SK-N-DZ (cell line): ENCODE results near the gene PCDHB9. TPM values are rescaled to one million over a fixed set of nuclear protein-coding genes. Genes with fewer than 3 reads are reported as not detected.
A peak's percentile ranks its signal among the peaks of the same experiment; 100 is the strongest.
"Not testable (repeated sequence)": the region's sequence is repeated elsewhere in the genome, so short reads cannot be mapped to it uniquely, and the experiment has no call there.

Experiments
- DNase-seq: peaks from one replicate; pipeline ENCODE4 v3.0.0-alpha.2; 2015; ENCODE audit warnings: low spot score
- polyA plus RNA-seq, 2 experiments: library from polyadenylated mRNA; depleted of rRNA; stranded (reverse); fragments of >200 nt; gene quantifications; 2 replicates each; pipeline ENCODE4 v1.2.3, GENCODE V29; 2014

The PCDHB9 gene
- 2.1 and 2.3 TPM in 2 replicates for polyA plus RNA-seq (2014; cell fraction: cytosol; rRNA removed)
- polyA plus RNA-seq (2014; cell fraction: nucleus; rRNA removed), result 0.83 and 1.9 TPM in 2 replicates

DNA sequence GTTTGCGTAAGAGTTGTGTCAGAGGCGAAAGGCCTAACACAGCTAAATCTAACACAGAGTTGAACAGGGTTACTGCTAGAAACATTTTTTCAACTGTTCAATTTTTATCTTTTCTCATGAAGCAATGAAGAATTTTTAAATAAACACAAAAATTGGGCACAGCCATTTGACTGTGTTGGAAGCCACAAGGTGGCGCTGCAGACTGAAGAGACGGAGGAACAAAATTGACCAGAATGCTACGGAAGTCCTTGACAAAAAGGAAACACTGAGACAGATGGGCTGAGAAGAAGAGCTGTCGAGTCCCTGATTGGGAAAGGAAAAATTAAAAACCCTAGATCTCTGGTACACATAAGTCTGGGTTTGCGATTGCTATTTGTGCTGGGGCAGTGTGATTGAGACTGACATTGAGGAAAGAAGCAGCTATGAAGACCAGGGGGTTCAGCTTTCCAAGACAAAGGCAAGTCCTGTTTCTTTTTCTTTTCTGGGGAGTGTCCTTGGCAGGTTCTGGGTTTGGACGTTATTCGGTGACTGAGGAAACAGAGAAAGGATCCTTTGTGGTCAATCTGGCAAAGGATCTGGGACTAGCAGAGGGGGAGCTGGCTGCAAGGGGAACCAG, at the start of gene PCDHB9:
PCDHB9 (plus strand) TSS at position 265 of the 616 bp plus-strand sequence; CDS start at position 423, 158 bp downstream.
- DNase-seq, result peak; percentile 24

DNA sequence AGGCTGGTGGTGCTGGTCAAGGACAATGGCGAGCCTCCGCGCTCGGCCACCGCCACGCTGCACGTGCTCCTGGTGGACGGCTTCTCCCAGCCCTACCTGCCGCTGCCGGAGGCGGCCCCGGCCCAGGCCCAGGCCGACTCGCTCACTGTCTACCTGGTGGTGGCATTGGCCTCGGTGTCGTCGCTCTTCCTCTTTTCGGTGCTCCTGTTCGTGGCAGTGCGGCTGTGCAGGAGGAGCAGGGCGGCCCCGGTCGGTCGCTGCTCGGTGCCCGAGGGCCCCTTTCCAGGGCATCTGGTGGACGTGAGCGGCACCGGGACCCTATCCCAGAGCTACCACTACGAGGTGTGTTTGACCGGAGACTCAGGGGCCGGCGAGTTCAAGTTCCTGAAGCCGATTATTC, 49.6 kb upstream of the PCDHB9 start:
- DNase-seq, result not testable (repeated sequence)

DNA sequence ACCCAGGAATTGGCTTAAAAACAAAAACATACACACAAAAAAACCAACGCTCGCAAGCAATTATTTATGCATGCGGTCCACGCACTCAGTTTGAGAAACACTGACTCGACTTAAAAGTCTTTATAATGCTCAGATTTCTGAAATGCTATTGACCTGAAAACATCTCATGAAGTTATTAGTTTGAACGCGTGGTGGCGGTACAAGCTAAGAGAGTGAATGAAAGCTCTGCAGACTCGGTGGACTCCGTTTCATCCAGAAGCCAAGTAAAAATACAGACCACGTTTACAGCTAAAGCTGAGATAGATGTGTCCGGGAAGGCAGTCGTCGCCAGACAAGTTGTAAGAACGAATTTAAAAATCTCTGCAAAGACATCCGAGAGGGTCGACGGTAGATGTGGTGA, 37.1 kb upstream of the PCDHB9 start, which contains the start of gene PCDHB6:
PCDHB6 (plus strand) TSS at position 246 of the 400 bp plus-strand sequence. CDS start 201 bp downstream, outside the sequence.
- DNase-seq, result peak; percentile 53

DNA sequence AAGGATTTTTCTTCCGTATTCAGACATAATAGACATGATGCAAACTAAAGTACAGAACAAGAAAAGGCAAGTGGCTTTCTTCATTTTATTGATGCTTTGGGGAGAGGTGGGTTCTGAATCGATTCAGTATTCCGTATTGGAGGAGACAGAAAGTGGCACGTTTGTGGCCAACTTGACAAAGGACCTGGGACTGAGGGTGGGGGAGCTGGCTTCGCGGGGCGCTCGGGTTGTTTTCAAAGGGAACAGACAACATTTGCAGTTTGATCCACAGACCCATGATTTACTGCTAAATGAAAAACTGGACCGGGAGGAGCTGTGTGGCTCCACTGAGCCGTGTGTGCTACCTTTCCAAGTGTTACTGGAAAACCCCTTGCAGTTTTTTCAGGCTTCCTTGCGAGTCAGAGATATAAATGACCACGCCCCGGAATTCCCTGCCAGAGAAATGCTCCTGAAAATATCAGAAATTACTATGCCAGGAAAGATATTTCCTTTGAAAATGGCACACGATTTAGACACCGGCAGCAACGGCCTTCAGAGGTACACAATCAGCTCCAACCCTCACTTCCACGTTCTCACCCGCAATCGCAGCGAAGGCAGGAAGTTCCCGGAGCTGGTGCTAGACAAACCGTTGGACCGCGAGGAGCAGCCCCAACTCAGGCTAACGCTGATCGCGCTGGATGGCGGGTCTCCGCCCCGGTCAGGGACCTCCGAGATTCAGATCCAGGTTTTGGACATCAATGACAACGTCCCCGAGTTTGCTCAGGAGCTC, 36.6 kb upstream of the PCDHB9 start:
- no peak for DNase-seq

DNA sequence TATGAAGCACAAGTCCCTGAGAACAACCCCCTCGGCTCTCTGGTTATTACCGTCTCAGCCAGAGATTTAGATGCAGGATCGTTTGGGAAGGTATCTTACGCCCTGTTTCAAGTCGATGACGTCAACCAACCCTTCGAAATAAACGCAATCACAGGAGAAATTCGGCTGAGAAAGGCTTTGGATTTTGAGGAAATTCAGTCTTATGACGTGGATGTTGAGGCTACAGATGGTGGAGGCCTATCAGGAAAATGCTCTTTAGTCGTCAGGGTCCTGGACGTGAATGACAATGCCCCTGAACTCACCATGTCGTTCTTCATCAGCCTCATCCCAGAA, 36.0 kb upstream of the PCDHB9 start:
- no peak for DNase-seq

DNA sequence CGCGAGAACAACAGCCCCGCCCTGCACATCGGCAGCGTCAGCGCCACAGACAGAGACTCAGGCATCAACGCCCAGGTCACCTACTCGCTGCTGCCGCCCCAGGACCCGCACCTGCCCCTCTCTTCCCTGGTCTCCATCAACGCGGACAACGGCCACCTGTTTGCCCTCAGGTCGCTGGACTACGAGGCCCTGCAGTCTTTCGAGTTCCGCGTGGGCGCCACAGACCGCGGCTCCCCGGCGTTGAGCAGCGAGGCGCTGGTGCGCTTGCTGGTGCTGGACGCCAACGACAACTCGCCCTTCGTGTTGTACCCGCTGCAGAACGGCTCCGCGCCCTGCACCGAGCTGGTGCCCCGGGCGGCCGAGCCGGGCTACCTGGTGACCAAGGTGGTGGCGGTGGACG, 35.3 kb upstream of the PCDHB9 start:
- DNase-seq, result not testable (repeated sequence)

DNA sequence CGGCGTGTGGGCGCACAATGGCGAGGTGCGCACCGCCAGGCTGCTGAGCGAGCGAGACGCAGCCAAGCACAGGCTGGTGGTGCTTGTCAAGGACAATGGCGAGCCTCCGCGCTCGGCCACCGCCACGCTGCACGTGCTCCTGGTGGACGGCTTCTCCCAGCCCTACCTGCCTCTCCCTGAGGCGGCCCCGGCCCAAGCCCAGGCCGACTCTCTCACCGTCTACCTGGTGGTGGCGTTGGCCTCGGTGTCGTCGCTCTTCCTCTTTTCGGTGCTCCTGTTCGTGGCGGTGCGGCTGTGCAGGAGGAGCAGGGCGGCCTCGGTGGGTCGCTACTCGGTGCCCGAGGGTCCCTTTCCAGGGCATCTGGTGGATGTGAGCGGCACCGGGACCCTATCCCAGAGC, 34.9 kb upstream of the PCDHB9 start:
- not testable (repeated sequence) for DNase-seq

DNA sequence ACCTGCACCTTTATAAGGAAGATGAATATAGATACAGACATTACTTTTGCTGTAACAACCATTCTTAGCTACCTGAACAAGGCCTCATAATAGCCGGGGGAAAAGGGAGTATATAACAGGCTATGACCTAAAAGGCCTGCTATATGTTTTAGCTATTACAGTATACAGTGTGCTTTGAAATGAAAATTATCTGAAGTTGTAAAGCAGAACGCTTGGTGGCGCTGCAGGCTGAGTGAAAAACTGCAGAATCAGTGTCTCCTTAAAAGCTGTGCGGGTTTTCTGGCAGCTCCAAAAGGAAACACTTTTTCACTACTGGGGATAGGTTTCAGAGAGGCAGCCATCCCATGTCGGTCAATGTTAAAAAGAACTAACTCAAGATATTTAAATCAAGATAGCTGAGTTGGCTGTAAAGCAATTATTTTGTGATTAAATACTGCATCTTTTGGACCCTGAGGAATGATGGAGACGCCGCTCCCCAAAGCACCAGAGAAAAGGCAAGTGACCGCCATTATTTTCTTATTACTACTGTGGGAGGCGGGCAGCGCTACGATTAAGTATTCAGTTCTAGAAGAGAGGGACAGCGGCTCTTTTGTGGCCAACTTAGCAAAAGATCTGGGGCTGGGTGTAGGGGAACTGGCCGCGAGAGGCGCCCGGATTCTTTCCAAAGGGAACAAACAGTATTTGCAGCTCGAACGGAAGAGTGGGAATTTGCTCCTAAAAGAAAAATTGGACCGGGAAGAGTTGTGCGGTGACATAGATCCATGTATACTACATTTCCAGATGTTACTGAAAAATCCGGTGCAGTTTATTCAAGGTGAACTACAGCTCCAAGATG, 31.2 kb upstream of the PCDHB9 start:
- no peak for DNase-seq

DNA sequence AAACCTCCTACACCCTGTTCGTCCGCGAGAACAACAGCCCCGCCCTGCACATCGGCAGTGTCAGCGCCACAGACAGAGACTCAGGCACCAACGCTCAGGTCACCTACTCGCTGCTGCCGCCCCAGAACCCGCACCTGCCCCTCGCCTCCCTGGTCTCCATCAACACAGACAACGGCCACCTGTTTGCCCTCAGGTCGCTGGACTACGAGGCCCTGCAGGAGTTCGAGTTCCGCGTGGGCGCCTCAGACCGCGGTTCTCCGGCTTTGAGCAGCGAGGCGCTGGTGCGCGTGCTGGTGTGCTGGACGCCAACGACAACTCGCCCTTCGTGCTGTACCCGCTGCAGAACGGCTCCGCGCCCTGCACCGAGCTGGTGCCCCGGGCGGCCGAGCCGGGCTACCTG, 29.6 kb upstream of the PCDHB9 start:
- DNase-seq, result not testable (repeated sequence)

DNA sequence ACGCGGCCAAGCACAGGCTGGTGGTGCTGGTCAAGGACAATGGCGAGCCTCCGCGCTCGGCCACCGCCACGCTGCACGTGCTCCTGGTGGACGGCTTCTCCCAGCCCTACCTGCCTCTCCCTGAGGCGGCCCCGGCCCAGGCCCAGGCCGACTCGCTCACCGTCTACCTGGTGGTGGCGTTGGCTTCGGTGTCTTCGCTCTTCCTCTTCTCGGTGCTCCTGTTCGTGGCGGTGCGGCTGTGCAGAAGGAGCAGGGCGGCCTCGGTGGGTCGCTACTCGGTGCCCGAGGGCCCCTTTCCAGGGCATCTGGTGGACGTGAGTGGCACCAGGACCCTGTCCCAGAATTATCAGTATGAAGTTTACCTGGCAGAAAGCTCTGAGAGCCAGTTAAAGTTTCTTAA, 29.1 kb upstream of the PCDHB9 start:
- DNase-seq, result not testable (repeated sequence)

DNA sequence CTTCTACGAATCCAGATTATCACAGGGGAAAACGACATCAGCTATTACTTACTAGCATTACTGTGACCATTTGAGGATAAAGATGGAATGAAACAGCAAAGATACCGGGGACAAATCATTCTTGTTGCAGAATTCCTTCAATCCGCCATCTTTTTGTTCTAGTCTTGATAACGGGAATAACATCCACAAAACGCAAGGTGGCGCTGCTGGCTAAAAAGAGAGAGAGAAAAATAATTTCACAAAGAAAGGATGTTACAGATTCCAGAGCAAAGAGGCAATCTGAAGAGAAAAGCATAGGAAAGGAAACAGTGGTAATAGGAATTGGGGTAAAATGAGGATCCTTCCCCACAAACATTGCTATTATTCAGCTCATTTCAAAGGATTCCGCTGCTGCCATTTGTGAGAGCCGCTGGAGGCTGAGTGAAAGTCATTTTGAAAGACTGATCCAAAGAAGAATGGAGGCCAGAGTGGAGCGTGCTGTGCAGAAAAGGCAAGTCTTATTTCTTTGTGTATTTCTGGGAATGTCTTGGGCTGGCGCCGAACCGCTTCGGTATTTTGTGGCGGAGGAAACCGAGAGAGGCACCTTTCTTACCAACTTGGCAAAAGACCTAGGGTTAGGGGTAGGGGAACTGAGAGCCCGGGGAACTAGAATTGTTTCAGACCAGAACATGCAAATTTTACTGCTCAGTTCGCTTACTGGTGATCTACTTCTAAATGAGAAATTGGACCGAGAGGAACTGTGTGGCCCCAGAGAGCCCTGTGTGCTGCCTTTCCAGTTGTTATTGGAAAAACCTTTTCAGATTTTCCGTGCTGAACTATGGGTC, 14.4 kb upstream of the PCDHB9 start, which contains the start of gene PCDHB7:
PCDHB7 (plus strand) TSS at position 264 of the 824 bp plus-strand sequence; CDS start at position 456, 192 bp downstream.
- DNase-seq, result peak; percentile 45

DNA sequence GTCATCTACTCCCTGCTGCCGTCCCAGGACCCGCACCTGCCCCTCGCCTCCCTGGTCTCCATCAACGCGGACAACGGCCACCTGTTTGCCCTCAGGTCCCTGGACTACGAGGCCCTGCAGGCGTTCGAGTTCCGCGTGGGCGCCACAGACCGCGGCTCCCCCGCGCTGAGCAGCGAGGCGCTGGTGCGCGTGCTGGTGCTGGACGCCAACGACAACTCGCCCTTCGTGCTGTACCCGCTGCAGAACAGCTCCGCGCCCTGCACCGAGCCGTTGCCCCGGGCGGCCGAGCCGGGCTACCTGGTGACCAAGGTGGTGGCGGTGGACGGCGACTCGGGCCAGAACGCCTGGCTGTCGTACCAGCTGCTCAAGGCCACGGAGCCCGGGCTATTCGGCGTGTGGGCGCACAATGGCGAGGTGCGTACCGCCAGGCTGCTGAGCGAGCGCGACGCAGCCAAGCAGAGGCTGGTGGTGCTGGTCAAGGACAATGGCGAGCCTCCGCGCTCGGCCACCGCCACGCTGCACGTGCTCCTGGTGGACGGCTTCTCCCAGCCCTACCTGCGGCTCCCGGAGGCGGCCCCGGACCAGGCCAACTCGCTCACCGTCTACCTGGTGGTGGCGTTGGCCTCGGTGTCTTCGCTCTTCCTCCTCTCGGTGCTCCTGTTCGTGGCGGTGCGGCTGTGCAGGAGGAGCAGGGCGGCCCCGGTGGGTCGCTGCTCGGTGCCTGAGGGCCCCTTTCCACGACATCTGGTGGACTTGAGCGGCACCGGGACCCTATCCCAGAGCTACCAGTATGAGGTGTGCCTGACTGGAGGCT, 12.5 kb upstream of the PCDHB9 start:
- not testable (repeated sequence) for DNase-seq

DNA sequence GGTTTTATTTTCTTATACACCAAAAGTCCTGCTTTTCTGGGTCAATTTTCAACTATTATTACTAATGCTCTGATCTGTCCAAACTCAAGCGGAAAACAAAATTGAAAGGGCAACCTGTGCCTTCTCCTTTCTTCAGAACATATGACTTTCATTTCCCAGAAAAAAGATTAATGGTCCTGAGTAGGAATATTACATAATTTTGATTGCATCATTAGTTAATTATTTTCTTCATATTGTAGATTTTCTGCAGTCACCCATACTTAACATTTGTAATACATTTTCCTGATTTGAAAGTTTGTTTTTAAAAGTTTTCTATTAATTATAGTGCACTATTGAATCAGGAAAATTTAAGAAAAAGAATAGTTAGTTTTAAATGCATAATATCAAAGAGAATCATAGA, 11.0 kb upstream of the PCDHB9 start:
- DNase-seq, result no peak

DNA sequence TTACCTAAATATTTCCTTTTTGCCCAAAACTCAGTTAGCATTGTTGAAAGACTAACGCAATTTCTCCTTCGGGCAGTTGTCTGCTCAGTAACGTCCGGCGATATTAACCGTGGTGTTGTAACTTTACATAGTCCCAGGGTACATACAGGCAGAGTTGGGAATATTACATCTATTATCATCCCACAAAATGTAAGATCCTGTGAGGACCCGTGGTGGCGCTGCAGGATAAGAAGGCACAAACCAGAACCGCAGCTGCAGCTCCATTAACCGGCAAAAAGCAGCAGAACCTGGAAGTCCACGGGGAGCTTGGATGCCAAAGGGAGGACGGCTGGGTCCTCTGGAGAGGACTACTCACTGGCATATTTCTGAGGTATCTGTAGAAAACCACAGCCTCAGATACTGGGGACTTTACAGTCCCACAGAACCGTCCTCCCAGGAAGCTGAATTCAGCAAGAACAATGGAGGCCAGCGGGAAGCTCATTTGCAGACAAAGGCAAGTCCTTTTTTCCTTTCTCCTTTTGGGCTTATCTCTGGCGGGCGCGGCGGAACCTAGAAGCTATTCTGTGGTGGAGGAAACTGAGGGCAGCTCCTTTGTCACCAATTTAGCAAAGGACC, 9.3 kb upstream of the PCDHB9 start, which contains the start of gene PCDHB8:
PCDHB8 (plus strand) TSS at position 214 of the 615 bp plus-strand sequence; CDS start at position 459, 245 bp downstream.
- peak; percentile 26 for DNase-seq

DNA sequence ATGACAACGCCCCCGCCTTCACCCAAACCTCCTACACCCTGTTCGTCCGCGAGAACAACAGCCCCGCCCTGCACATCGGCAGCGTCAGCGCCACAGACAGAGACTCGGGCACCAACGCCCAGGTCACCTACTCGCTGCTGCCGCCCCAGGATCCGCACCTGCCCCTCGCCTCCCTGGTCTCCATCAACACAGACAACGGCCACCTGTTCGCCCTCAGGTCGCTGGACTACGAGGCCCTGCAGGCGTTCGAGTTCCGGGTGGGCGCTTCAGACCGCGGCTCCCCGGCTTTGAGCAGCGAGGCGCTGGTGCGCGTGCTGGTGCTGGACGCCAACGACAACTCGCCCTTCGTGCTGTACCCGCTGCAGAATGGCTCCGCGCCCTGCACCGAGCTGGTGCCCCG, 7.6 kb upstream of the PCDHB9 start:
- not testable (repeated sequence) for DNase-seq

DNA sequence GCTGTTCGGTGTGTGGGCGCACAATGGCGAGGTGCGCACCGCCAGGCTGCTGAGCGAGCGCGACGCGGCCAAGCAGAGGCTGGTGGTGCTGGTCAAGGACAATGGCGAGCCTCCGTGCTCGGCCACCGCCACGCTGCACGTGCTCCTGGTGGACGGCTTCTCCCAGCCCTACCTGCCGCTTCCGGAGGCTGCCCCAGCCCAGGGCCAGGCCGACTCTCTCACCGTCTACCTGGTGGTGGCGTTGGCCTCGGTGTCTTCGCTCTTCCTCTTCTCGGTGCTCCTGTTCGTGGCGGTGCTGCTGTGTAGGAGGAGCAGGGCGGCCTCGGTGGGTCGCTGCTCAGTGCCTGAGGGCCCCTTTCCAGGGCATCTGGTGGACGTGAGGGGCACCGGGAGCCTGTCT, 7.1 kb upstream of the PCDHB9 start:
- not testable (repeated sequence) for DNase-seq

DNA sequence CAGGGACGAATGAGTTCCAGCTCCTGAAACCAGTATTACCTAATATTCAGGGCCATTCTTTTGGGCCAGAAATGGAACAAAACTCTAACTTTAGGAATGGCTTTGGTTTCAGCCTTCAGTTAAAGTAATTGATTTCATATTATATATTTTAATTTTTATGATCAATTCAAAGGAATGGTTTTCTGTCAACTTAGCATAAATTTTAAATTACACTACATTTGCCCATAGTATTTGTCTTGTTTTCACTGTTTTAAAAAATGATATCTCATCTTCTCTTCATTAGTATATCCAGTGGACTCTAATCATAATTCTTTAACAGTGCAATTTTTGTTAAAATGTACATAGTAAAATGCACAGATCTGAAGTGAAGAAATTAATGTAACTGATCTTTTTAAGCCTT, 6.6 kb upstream of the PCDHB9 start:
- no peak for DNase-seq

DNA sequence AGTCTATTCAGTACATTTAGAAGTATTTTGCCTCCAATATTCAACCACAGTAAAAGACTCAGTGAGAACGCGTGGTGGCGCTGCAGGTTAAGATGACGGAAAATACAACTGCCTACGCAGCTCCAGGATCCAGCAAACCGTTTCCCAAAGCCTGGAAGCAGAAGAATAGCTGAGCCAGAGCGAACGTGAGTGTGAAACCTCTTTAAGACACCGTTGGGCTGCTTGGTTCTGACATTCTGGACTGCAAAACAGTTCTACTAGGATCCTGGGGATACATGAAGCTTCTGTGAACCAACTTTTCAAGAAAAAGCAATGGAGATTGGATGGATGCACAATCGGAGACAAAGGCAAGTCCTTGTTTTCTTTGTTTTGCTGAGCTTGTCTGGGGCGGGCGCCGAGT, 4.7 kb upstream of the PCDHB9 start, which contains the start of gene PCDHB16:
PCDHB16 (plus strand) TSS at position 140 of the 400 bp plus-strand sequence; CDS start at position 313, 173 bp downstream.
- peak; percentile 72 for DNase-seq

DNA sequence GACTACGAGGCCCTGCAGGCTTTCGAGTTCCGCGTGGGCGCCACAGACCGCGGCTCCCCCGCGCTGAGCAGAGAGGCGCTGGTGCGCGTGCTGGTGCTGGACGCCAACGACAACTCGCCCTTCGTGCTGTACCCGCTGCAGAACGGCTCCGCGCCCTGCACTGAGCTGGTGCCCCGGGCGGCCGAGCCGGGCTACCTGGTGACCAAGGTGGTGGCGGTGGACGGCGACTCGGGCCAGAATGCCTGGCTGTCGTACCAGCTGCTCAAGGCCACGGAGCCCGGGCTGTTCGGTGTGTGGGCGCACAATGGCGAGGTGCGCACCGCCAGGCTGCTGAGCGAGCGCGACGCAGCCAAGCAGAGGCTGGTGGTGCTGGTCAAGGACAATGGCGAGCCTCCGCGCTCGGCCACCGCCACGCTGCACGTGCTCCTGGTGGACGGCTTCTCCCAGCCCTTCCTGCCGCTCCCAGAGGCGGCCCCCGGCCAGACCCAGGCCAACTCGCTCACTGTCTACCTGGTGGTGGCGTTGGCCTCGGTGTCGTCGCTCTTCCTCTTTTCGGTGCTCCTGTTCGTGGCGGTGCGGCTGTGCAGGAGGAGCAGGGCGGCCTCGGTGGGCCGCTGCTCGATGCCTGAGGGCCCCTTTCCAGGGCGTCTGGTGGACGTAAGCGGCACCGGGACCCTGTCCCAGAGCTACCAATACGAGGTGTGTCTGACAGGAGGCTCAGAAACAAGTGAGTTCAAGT, 2.7 kb upstream of the PCDHB9 start:
- not testable (repeated sequence) for DNase-seq
